Mammary epithelial cell (primary cell): Measurements from ENCODE around the gene MYCBPAP.

Experiments
- EZH2 ChIP-seq: IDR thresholded peaks from 2 replicates; pipeline ENCODE4 v1.6.1; 2012; ENCODE audit warnings: low read length, inconsistent platforms, borderline replicate concordance
- TF ChIP-seq, protein P1 (sequence below), 2 donors: IDR thresholded peaks in 1 of 2; conservative IDR thresholded peaks in 1 of 2; 2 replicates each; pipeline ENCODE4 v1.5.1; 2011 to 2012; ENCODE audit warnings: inconsistent platforms in 2 of 2, low read length in 2 of 2, mild to moderate bottlenecking in 2 of 2, control low read depth in 1 of 2, low read depth in 1 of 2; ENCODE audit not compliant: insufficient read depth in 1 of 2; ENCODE audit errors: extremely low read depth in 1 of 2

DNA sequence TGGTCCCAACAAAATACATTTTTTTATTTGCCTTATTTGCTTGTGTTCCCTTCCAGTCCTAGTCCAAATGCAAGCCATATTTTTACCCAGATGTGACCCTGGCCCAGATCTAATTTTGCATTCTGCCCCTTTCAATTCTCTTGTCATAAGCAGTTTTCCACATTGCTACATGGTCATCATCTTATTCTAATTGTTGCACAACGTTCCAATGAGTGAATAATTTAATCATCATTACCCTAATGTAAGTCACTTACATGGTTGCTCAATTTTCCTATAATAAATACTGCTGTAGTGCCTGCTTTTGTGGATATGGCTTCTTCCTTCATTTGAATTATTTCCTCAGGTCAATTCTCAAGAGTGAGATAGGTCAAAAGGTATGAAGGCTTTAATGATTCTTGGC, 16.7 kb upstream of the MYCBPAP start:
- TF ChIP-seq, protein P1, sequence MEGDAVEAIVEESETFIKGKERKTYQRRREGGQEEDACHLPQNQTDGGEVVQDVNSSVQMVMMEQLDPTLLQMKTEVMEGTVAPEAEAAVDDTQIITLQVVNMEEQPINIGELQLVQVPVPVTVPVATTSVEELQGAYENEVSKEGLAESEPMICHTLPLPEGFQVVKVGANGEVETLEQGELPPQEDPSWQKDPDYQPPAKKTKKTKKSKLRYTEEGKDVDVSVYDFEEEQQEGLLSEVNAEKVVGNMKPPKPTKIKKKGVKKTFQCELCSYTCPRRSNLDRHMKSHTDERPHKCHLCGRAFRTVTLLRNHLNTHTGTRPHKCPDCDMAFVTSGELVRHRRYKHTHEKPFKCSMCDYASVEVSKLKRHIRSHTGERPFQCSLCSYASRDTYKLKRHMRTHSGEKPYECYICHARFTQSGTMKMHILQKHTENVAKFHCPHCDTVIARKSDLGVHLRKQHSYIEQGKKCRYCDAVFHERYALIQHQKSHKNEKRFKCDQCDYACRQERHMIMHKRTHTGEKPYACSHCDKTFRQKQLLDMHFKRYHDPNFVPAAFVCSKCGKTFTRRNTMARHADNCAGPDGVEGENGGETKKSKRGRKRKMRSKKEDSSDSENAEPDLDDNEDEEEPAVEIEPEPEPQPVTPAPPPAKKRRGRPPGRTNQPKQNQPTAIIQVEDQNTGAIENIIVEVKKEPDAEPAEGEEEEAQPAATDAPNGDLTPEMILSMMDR (conservative IDR thresholded peaks at IDR 0.05 in 1 of 2, IDR thresholded peaks at IDR 0.05 in 1 of 2; ENCODE audit: extremely low read depth in 1 of 2, insufficient read depth in 1 of 2, low read depth in 1 of 2, low read length in 2 of 2) = no peak
- TF ChIP-seq EZH2 = no peak
